A549 (cell line): ENCODE measurements around the gene CELF5. TPM values are rescaled to one million over a fixed set of nuclear protein-coding genes. Genes with fewer than 3 reads are reported as not detected.

Experiments
- ATAC-seq, 2 experiments: fragments of 200-7000 bp in 1 of 2; fragments of >200 bp in 1 of 2; cut with Nextera tagmentation in 1 of 2; cut with Tn5 transposase in 1 of 2; 3 replicates each; pipeline versions ENCODE4 v1.8.0 to v1.9.1; 2018 to 2020; ENCODE audit warnings: mild to moderate bottlenecking in 1 of 2, moderate library complexity in 1 of 2
- CTCF ChIA-PET: fragments of 300-600 bp; sonication (Branson Sonifier 250); formaldehyde crosslinking; extraction: SDS; loops from one replicate; lab custom pipeline; 2021; ENCODE audit warnings: antibody characterized with exemption, inconsistent platforms; lab: Yijun Ruan, JAX
- POLR2A ChIA-PET: fragments of 350-600 bp; formaldehyde crosslinking; extraction: SDS; loops from one replicate; lab custom pipeline; 2021; ENCODE audit warnings: antibody characterized with exemption, inconsistent platforms; lab: Yijun Ruan, JAX
- DNase-seq, 2 experiments: peaks; one replicate each; pipeline versions ENCODE4 v3.0.0 to v3.0.0-alpha.2; 2011 to 2016; ENCODE audit warnings: low read depth in 1 of 2, low spot score in 1 of 2
- FAIRE-seq: peaks from 2 replicates; lab custom pipeline; 2011; peaks lifted over from hg19 to GRCh38; lab: Jason Lieb, UNC
- H3K27ac ChIP-seq, 2 experiments: fragments of >200 bp; sonication (Bioruptor Twin); formaldehyde crosslinking; 3 replicates each; pipeline ENCODE4 v1.5.1; 2016 to 2017
- H3K4me1 ChIP-seq: fragments of >200 bp; sonication (Bioruptor Twin); formaldehyde crosslinking; 3 replicates; pipeline ENCODE4 v1.6.1; 2016
- H3K4me2 ChIP-seq: fragments of >200 bp; sonication (Bioruptor Twin); formaldehyde crosslinking; 3 replicates; pipeline ENCODE4 v1.6.1; 2016
- H3K4me3 ChIP-seq: fragments of >200 bp; sonication (Bioruptor Twin); formaldehyde crosslinking; 3 replicates; pipeline ENCODE4 v1.5.1; 2016
- H3K9me3 ChIP-seq: fragments of >200 bp; sonication (Bioruptor Twin); formaldehyde crosslinking; 3 replicates; pipeline ENCODE4 v1.6.1; 2016
- BHLHE40 ChIP-seq: IDR thresholded peaks from 2 replicates; pipeline ENCODE4 v1.6.1; 2012; ENCODE audit warnings: low read depth, low read length, inconsistent platforms
- EHF ChIP-seq: fragments of 250-450 bp; sonication (Bioruptor Pico); IDR thresholded peaks from 2 replicates; pipeline ENCODE4 v1.5.0; 2020; ENCODE audit warnings: mild to moderate bottlenecking
- GATA3 ChIP-seq: IDR thresholded peaks from 2 replicates; pipeline ENCODE4 v1.6.1; 2012; ENCODE audit warnings: borderline replicate concordance
- HEYL ChIP-seq: fragments of 250-450 bp; sonication (Bioruptor Pico); IDR thresholded peaks from 2 replicates; pipeline ENCODE4 v1.8.0; 2021; ENCODE audit warnings: mild to moderate bottlenecking, moderate library complexity
- HOXA7 ChIP-seq: fragments of 250-450 bp; sonication (Bioruptor Pico); IDR thresholded peaks from 2 replicates; pipeline ENCODE4 v1.5.0; 2020; ENCODE audit warnings: mild to moderate bottlenecking, moderate library complexity
- HOXB5 ChIP-seq: fragments of 250-450 bp; sonication (Bioruptor Pico); IDR thresholded peaks from 2 replicates; pipeline ENCODE4 v1.5.0; 2020; ENCODE audit warnings: mild to moderate bottlenecking, moderate library complexity
- JUNB ChIP-seq: fragments of >200 bp; sonication (Bioruptor Twin); formaldehyde crosslinking; IDR thresholded peaks from 2 replicates; pipeline ENCODE4 v1.6.1; 2016
- KDM5A ChIP-seq: fragments of 200-600 bp; sonication (generic); IDR thresholded peaks from 2 replicates; pipeline ENCODE4 v1.6.1; 2016; ENCODE audit warnings: antibody characterized with exemption, mild to moderate bottlenecking
- MAFK ChIP-seq: fragments of 450-650 bp; IDR thresholded peaks from 2 replicates; pipeline ENCODE4 v1.6.1; 2014; ENCODE audit not compliant: partially characterized antibody
- PBX3 ChIP-seq: IDR thresholded peaks from 2 replicates; pipeline ENCODE4 v1.6.1; 2012
- RARB ChIP-seq: fragments of 250-450 bp; sonication (Bioruptor Pico); IDR thresholded peaks from 2 replicates; pipeline ENCODE4 v1.8.0; 2021; ENCODE audit warnings: mild to moderate bottlenecking, moderate library complexity
- REST ChIP-seq: fragments of 200-600 bp; sonication (generic); IDR thresholded peaks from 2 replicates; pipeline ENCODE4 v1.6.1; 2016; ENCODE audit warnings: antibody characterized with exemption, mild to moderate bottlenecking, moderate library complexity
- RFX5 ChIP-seq: fragments of 450-650 bp; IDR thresholded peaks from 2 replicates; pipeline ENCODE4 v1.7.1; 2014; ENCODE audit warnings: antibody characterized with exemption, mild to moderate bottlenecking, moderate library complexity
- RNF2 ChIP-seq: fragments of 200-600 bp; sonication (generic); IDR thresholded peaks from 2 replicates; pipeline ENCODE4 v1.6.1; 2016; ENCODE audit warnings: low read depth, mild to moderate bottlenecking, antibody characterized with exemption, moderate library complexity, borderline replicate concordance
- ZSCAN20 ChIP-seq: fragments of 250-450 bp; sonication (Bioruptor Pico); IDR thresholded peaks from 2 replicates; pipeline ENCODE4 v1.8.0; 2022; ENCODE audit warnings: mild to moderate bottlenecking, moderate library complexity
- WGBS: methylation state at CpG from one replicate; pipeline ENCODE4 v1.1.6; 2017; ENCODE audit errors: missing lambda C conversion rate; 5-methylcytosine and 5-hydroxymethylcytosine counted together
- polyA plus RNA-seq, 4 experiments: library from polyadenylated mRNA; depleted of rRNA in 3 of 4; stranded (reverse); fragments of >200 nt; fragmentation: RNase III in 1 of 4; extraction: RNeasy Plus Mini Kit Qiagen cat#74134 plus additional on column Dnase treatment in 1 of 4; gene quantifications; 2 replicates in 3 of 4; 3 replicates in 1 of 4; pipeline ENCODE4 v1.2.3, GENCODE V29; 2011 to 2017
- TF ChIP-seq, protein P1 (sequence below): IDR thresholded peaks from 2 replicates; pipeline ENCODE4 v1.6.1; 2012; ENCODE audit warnings: low read depth, borderline replicate concordance
- TF ChIP-seq, protein P2 (sequence below): fragments of 250-450 bp; sonication (Bioruptor Pico); IDR thresholded peaks from 2 replicates; pipeline ENCODE4 v1.5.0; 2021; ENCODE audit warnings: mild to moderate bottlenecking, moderate library complexity, borderline replicate concordance
- TF ChIP-seq, protein P3 (sequence below): fragments of 250-450 bp; sonication (Bioruptor Pico); IDR thresholded peaks from 2 replicates; pipeline ENCODE4 v1.5.0; 2020; ENCODE audit warnings: low read depth, mild to moderate bottlenecking, moderate library complexity

Gene CELF5
- polyA plus RNA-seq, 2 of the 4 experiments (the other 2 are of a cell fraction), result 0.31 to 0.61 TPM

- Histone ChIP-seq H3K27ac (no peak overlapping the region), H3K4me1 (peaks cover 11% of the 10 kb centered on the region), H3K9me3 (no peaks in the 10 kb centered on the region), H3K4me2 (no peak overlapping the region), H3K4me3 (no peak overlapping the region)
- DNase-seq, result no peak
- WGBS, result 90% methylated on average over 26 of the region's 35 CpGs
- no peak for FAIRE-seq
- no peak for ATAC-seq
- CTCF ChIA-PET, result interaction anchor here (0.6 to 2.1 kb wide), 5 partner anchors 18 to 216 kb away, joined by 3 to 6 read pairs (median 3); partner anchors contain the start of gene CELF5
- POLR2A ChIA-PET, result no interaction called here
- TF ChIP-seq, protein P1, sequence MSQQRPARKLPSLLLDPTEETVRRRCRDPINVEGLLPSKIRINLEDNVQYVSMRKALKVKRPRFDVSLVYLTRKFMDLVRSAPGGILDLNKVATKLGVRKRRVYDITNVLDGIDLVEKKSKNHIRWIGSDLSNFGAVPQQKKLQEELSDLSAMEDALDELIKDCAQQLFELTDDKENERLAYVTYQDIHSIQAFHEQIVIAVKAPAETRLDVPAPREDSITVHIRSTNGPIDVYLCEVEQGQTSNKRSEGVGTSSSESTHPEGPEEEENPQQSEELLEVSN, result no peak
Measured at GRCh38 chr19:3188627-3189596, 35.5 kb upstream of the CELF5 start.

GRCh38 chr19:3189702-3190469, 34.6 kb upstream of the CELF5 start:
- no peak overlapping the region for H3K4me2 ChIP-seq
- peaks cover 11% of the 10 kb centered on the region for H3K4me1 ChIP-seq
- CTCF ChIA-PET, result interaction anchor here (1.5 to 2.1 kb wide), 3 partner anchors 22 to 81 kb away, joined by 4 to 6 read pairs (median 6); partner anchors contain the start of gene CELF5
- no peak overlapping the region for H3K27ac ChIP-seq
- TF ChIP-seq, protein P2, sequence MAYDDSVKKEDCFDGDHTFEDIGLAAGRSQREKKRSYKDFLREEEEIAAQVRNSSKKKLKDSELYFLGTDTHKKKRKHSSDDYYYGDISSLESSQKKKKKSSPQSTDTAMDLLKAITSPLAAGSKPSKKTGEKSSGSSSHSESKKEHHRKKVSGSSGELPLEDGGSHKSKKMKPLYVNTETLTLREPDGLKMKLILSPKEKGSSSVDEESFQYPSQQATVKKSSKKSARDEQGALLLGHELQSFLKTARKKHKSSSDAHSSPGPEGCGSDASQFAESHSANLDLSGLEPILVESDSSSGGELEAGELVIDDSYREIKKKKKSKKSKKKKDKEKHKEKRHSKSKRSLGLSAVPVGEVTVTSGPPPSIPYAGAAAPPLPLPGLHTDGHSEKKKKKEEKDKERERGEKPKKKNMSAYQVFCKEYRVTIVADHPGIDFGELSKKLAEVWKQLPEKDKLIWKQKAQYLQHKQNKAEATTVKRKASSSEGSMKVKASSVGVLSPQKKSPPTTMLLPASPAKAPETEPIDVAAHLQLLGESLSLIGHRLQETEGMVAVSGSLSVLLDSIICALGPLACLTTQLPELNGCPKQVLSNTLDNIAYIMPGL (CRISPR knock-in tag), result no peak
- TF ChIP-seq REST (no peak), JUNB (no peak), RNF2 (no peak), EHF (CRISPR knock-in tag) (no peak), MAFK (no peak), HOXB5 (CRISPR knock-in tag) (no peak), HOXA7 (no peak), ZSCAN20 (CRISPR knock-in tag) (no peak), KDM5A (no peak)
- H3K9me3 ChIP-seq, result no peaks in the 10 kb centered on the region
- no peak overlapping the region for H3K4me3 ChIP-seq
- POLR2A ChIA-PET, result no interaction called here
- DNase-seq (no peak), ATAC-seq (no peak), FAIRE-seq (no peak)
- 78% methylated on average over 18 of the region's 28 CpGs for WGBS

- H3K4me1 ChIP-seq, result peaks cover 11% of the 10 kb centered on the region
- H3K9me3 ChIP-seq, result no peaks in the 10 kb centered on the region
- TF ChIP-seq BHLHE40, result no peak
- no peak for TF ChIP-seq MAFK
- TF ChIP-seq RARB (CRISPR knock-in tag), result no peak
- TF ChIP-seq HEYL (CRISPR knock-in tag), result no peak
- TF ChIP-seq RFX5, result no peak
- TF ChIP-seq, protein P3, sequence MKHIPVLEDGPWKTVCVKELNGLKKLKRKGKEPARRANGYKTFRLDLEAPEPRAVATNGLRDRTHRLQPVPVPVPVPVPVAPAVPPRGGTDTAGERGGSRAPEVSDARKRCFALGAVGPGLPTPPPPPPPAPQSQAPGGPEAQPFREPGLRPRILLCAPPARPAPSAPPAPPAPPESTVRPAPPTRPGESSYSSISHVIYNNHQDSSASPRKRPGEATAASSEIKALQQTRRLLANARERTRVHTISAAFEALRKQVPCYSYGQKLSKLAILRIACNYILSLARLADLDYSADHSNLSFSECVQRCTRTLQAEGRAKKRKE (CRISPR knock-in tag), result no peak
- TF ChIP-seq PBX3, result no peak
- TF ChIP-seq GATA3, result no peak
- no peak for TF ChIP-seq HOXA7
- FAIRE-seq (no peak), DNase-seq (no peak), ATAC-seq (no peak)
- H3K27ac ChIP-seq, result no peak overlapping the region
- ChIA-PET POLR2A (no interaction called here), CTCF (interaction anchor here (2.0 to 2.1 kb wide), 2 partner anchors 21 to 33 kb away, joined by 6 read pairs; partner anchors contain the start of gene CELF5)
- 89% methylated on average over 10 of the region's 18 CpGs for WGBS
- no peak overlapping the region for H3K4me3 ChIP-seq
- no peak overlapping the region for H3K4me2 ChIP-seq
Measured at GRCh38 chr19:3190470-3190770, 34.0 kb upstream of the CELF5 start.
